Neuronal stem cell (in vitro differentiated cells): ENCODE data around the gene NUP58.

Experiments
- DNase-seq: peaks from one replicate; pipeline ENCODE4 v3.0.0-alpha.2; 2013; ENCODE audit warnings: low spot score
- H2AFZ ChIP-seq: one replicate; pipeline ENCODE4 v1.6.1; 2013; ENCODE audit warnings: mild to moderate bottlenecking, low read length, inconsistent platforms
- H2AK5ac ChIP-seq: 2 replicates; pipeline ENCODE4 v1.6.1; 2013; ENCODE audit warnings: low read depth, mild to moderate bottlenecking, inconsistent platforms, low read length, moderate library complexity, mixed read lengths
- H2BK120ac ChIP-seq: 2 replicates; pipeline ENCODE4 v1.6.1; 2013; ENCODE audit warnings: low read depth, mild to moderate bottlenecking, inconsistent platforms, low read length, moderate library complexity, mixed read lengths
- H2BK12ac ChIP-seq: one replicate; pipeline ENCODE4 v1.6.1; 2013; ENCODE audit warnings: low read length, inconsistent platforms
- H2BK15ac ChIP-seq: 2 replicates; pipeline ENCODE4 v1.6.1; 2013; ENCODE audit warnings: mild to moderate bottlenecking, low read length, inconsistent platforms, mixed read lengths
- H2BK5ac ChIP-seq: one replicate; pipeline ENCODE4 v1.6.1; 2013; ENCODE audit warnings: inconsistent platforms, mild to moderate bottlenecking, low read length, moderate library complexity
- H3K14ac ChIP-seq: one replicate; pipeline ENCODE4 v1.6.1; 2013; ENCODE audit warnings: low read length, inconsistent platforms
- H3K18ac ChIP-seq: 2 replicates; pipeline ENCODE4 v1.6.1; 2013; ENCODE audit warnings: low read length, inconsistent platforms
- H3K23ac ChIP-seq: 2 replicates; pipeline ENCODE4 v1.6.1; 2013; ENCODE audit warnings: low read depth, mild to moderate bottlenecking, mixed read lengths, low read length, inconsistent platforms; ENCODE audit not compliant: poor library complexity
- H3K27ac ChIP-seq: replicated peaks from 3 replicates; pipeline ENCODE4 v1.5.1; 2013; ENCODE audit warnings: low read length, inconsistent platforms
- H3K27me3 ChIP-seq, 3 experiments: 2 replicates each; pipeline ENCODE4 v1.6.1; 2013; ENCODE audit warnings: low read length in 3 of 3, mild to moderate bottlenecking in 2 of 3, inconsistent platforms in 1 of 3, low read depth in 1 of 3, mixed read lengths in 1 of 3, moderate library complexity in 1 of 3; ENCODE audit not compliant: control insufficient read depth in 3 of 3, insufficient read depth in 3 of 3
- H3K36me3 ChIP-seq, 2 donors: replicated peaks in 1 of 2; 2 replicates each; pipeline ENCODE4 v1.6.1; 2013; ENCODE audit warnings: low read length in 2 of 2; ENCODE audit not compliant: control insufficient read depth in 2 of 2, insufficient read depth in 2 of 2
- H3K4ac ChIP-seq: 2 replicates; pipeline ENCODE4 v1.6.1; 2013; ENCODE audit warnings: inconsistent platforms, mild to moderate bottlenecking, low read length, moderate library complexity
- H3K4me1 ChIP-seq, 2 donors: 1 replicate in 1 of 2; 2 replicates in 1 of 2; pipeline ENCODE4 v1.6.1; 2013; ENCODE audit warnings: low read length in 2 of 2, low read depth in 1 of 2; ENCODE audit not compliant: control insufficient read depth in 2 of 2, insufficient read depth in 1 of 2
- H3K4me2 ChIP-seq: one replicate; pipeline ENCODE4 v1.6.1; 2013; ENCODE audit warnings: mild to moderate bottlenecking, low read length, inconsistent platforms; ENCODE audit not compliant: insufficient read depth, poor library complexity, severe bottlenecking
- H3K4me3 ChIP-seq, 2 donors: 2 replicates each; pipeline ENCODE4 v1.5.1; 2013; ENCODE audit warnings: low read length in 2 of 2, mild to moderate bottlenecking in 2 of 2, inconsistent platforms in 1 of 2, moderate library complexity in 1 of 2
- H3K79me1 ChIP-seq: one replicate; pipeline ENCODE4 v1.6.1; 2013; ENCODE audit warnings: low read depth, mild to moderate bottlenecking, inconsistent platforms, low read length, moderate library complexity
- H3K9ac ChIP-seq: one replicate; pipeline ENCODE4 v1.6.1; 2013; ENCODE audit warnings: mild to moderate bottlenecking, low read depth, low read length, inconsistent platforms; ENCODE audit not compliant: poor library complexity
- H3K9me3 ChIP-seq, 2 donors: replicated peaks in 1 of 2; 2 replicates each; pipeline versions ENCODE3 to v1.6.1; 2013; ENCODE audit warnings: low read length in 2 of 2, mild to moderate bottlenecking in 2 of 2, inconsistent platforms in 1 of 2, low read depth in 1 of 2, mixed read lengths in 1 of 2, moderate library complexity in 1 of 2; ENCODE audit not compliant: control insufficient read depth in 2 of 2, insufficient read depth in 1 of 2
- H4K8ac ChIP-seq: one replicate; pipeline ENCODE4 v1.6.1; 2013; ENCODE audit warnings: low read depth, mild to moderate bottlenecking, inconsistent platforms, low read length, moderate library complexity
- H4K91ac ChIP-seq: one replicate; pipeline ENCODE4 v1.6.1; 2013; ENCODE audit warnings: low read length, low read depth, mild to moderate bottlenecking, inconsistent platforms; ENCODE audit not compliant: poor library complexity
- WGBS, 2 donors: extraction: QIAGEN DNeasy Blood & Tissue Kit; methylation state at CpG; one replicate each; pipeline ENCODE4 v1.1.7; 2013; ENCODE audit warnings: missing lambda C conversion rate in 2 of 2, mixed read lengths in 1 of 2; ENCODE audit not compliant: insufficient read length in 2 of 2, insufficient replicate concordance in 1 of 2; ENCODE audit errors: extremely low coverage in 2 of 2; 5-methylcytosine and 5-hydroxymethylcytosine counted together

The NUP58 gene

GRCh38 chr13:25379011-25379410 is 77.6 kb downstream of the NUP58 start:
- Histone ChIP-seq H2BK12ac (no peak overlapping the region), H2BK15ac (no peak overlapping the region), H3K4ac (no peak overlapping the region), H3K27me3 (peaks cover 0 to 32% (median 8%) of the 10 kb centered on the region in 3 experiments), H2BK120ac (no peak overlapping the region), H3K23ac (no peak overlapping the region), H3K27ac (no peak overlapping the region), H3K4me3 (no peak overlapping the region), H3K79me1 (no peaks in the 10 kb centered on the region), H4K91ac (no peak overlapping the region), H3K9me3 (no peaks in the 10 kb centered on the region), H3K9ac (no peak overlapping the region), H2AFZ (no peak overlapping the region), H3K14ac (no peak overlapping the region), H2BK5ac (no peak overlapping the region), H4K8ac (no peak overlapping the region), H2AK5ac (no peak overlapping the region), H3K18ac (no peak overlapping the region), H3K4me1 (no peaks in the 10 kb centered on the region), H3K4me2 (no peak overlapping the region), H3K36me3 (no peaks in the 10 kb centered on the region)
- no peak for DNase-seq
- no CpG with 5 or more reads among the region's 1 CpG for WGBS, 2 donors

DNA sequence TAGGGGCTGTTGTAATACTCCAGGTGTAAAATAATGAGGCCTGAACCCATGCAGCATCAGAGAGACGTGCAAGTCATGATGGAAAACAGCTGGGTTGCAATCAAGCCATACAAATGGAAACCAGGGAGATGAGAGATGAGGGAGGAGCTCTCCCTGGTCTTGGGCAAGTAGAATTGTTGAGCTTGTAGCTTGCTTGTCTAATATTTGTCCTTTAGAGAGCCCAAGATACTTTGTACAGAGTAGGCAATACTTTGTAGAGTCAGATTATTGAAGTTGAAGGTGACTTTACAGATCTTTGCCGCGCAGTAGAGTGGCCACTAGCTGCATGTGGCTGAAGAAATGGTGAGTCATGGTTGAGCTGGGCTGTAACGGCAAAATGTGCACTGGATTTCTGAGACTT is 78.7 kb downstream of the NUP58 start:
- no peak for DNase-seq
- H2AFZ ChIP-seq: no peak overlapping the region
- H3K79me1 ChIP-seq: no peaks in the 10 kb centered on the region
- H3K36me3 ChIP-seq: no peaks in the 10 kb centered on the region
- no peak overlapping the region for H3K23ac ChIP-seq
- H4K91ac ChIP-seq: no peak overlapping the region
- no peak overlapping the region for H3K14ac ChIP-seq
- no peak overlapping the region for H3K4me2 ChIP-seq
- no peak overlapping the region for H3K9ac ChIP-seq
- H2BK12ac ChIP-seq: no peak overlapping the region
- no peak overlapping the region for H3K4ac ChIP-seq
- peaks cover 0 to 21% (median under 1%) of the 10 kb centered on the region in 3 experiments for H3K27me3 ChIP-seq
- no peaks in the 10 kb centered on the region for H3K9me3 ChIP-seq
- no peaks in the 10 kb centered on the region for H3K4me1 ChIP-seq
- H3K18ac ChIP-seq: no peak overlapping the region
- H3K27ac ChIP-seq: no peak overlapping the region
- H4K8ac ChIP-seq: no peak overlapping the region
- no peak overlapping the region for H2AK5ac ChIP-seq
- no peak overlapping the region for H2BK120ac ChIP-seq
- no CpG with 5 or more reads among the region's 4 CpGs for WGBS, 2 donors
- no peak overlapping the region for H2BK5ac ChIP-seq
- peak overlapping the region in 1 of 2 donors; percentile 52 for H3K4me3 ChIP-seq
- H2BK15ac ChIP-seq: no peak overlapping the region

DNA sequence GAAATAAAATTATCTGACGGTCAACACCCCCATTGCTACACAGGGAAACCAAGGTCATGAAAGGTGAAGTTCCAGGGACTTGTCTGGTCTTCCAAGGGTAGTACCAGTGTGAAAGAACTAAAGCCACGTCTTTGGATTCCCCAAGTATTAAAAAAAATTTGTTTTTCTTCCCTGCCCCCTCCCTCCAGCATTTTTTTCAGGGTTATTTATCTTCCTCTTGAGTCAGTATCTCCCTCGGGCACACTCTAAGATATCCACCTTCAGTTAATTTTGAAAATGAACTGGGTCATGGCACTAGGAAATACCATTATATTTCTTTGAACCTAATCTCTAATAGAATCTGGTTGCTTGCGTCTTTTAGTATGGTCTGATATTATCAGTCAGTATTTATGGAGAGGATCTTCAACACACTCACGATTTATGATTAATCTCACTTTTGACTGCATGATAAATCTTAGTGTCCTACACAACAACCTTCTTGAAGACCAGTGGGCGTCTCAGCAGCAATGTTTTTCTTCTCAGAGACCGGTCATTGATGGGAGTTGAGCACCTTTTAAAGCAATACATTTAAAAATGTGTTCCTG is 79.4 kb downstream of the NUP58 start:
- no peak overlapping the region for H3K14ac ChIP-seq
- H3K27ac ChIP-seq: no peak overlapping the region
- H2BK12ac ChIP-seq: no peak overlapping the region
- DNase-seq: no peak
- no peak overlapping the region for H3K23ac ChIP-seq
- H3K9ac ChIP-seq: no peak overlapping the region
- peaks cover 0 to 19% (median 0%) of the 10 kb centered on the region in 3 experiments for H3K27me3 ChIP-seq
- no peak overlapping the region for H2AFZ ChIP-seq
- H3K79me1 ChIP-seq: no peaks in the 10 kb centered on the region
- no peaks in the 10 kb centered on the region for H3K9me3 ChIP-seq
- no peak overlapping the region for H2BK120ac ChIP-seq
- H2BK15ac ChIP-seq: no peak overlapping the region
- H3K4me1 ChIP-seq: no peaks in the 10 kb centered on the region
- no peak overlapping the region for H3K18ac ChIP-seq
- no peak overlapping the region for H2BK5ac ChIP-seq
- no peak overlapping the region for H3K4ac ChIP-seq
- H3K4me2 ChIP-seq: no peak overlapping the region
- WGBS, 2 donors: no CpG with 5 or more reads among the region's 7 CpGs
- no peaks in the 10 kb centered on the region for H3K36me3 ChIP-seq
- no peak overlapping the region for H4K91ac ChIP-seq
- H3K4me3 ChIP-seq: no peak overlapping the region
- no peak overlapping the region for H2AK5ac ChIP-seq
- H4K8ac ChIP-seq: no peak overlapping the region

DNA sequence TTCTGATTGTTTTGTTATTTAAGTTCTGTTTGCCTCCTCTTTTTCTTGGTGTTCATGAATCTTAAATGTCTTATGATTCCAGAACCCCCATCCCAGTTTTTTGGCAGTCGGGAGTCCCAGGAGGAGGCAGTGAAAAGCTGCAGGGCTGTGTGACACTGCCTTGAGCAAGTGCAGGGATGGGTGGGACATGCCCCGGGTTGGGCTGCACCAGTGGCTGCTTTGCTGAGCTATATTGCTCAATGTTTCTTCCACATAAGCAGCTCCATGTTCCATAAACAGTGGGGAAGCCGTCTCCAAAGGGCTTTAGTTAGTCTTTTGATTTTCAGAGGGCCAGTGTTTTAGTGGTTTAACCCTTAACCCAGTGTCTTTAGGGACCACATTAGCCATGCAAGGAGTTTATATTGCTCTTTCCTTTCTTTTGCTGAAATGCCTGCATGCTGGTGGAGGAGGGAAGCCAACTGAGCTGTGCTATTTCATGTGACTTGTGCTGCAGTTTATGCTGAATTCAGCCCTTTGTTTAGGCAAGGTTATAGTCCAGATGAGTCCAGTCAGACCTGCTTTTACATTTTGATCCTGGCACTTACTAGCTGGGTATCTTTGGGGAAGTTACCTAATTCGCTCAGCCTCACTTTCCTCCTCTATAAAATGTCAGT is 83.5 kb downstream of the NUP58 start:
- no CpG with 5 or more reads among the region's 4 CpGs for WGBS, 2 donors
- Histone ChIP-seq H3K9me3 (no peaks in the 10 kb centered on the region), H3K4me2 (no peak overlapping the region), H3K79me1 (no peaks in the 10 kb centered on the region), H3K27ac (no peak overlapping the region), H2BK120ac (no peak overlapping the region), H3K36me3 (no peaks in the 10 kb centered on the region), H3K27me3 (peaks cover 0 to 9% (median 0%) of the 10 kb centered on the region in 3 experiments), H2AFZ (peak overlapping the region; percentile 62), H2BK15ac (no peak overlapping the region), H4K8ac (no peak overlapping the region), H3K4me3 (no peak overlapping the region), H3K14ac (no peak overlapping the region), H3K9ac (no peak overlapping the region), H2AK5ac (no peak overlapping the region), H3K4me1 (no peaks in the 10 kb centered on the region), H3K23ac (no peak overlapping the region), H2BK12ac (no peak overlapping the region), H2BK5ac (no peak overlapping the region), H3K4ac (no peak overlapping the region), H4K91ac (no peak overlapping the region), H3K18ac (no peak overlapping the region)
- no peak for DNase-seq
